HL-60/S4 treated with phorbol 12-myristate 13-acetate at 8.2 ng/mL for 4 days and 3 days (cell line): Measurements from ENCODE around the gene DNAJC17.

ENCODE experiments used
- in situ Hi-C: fragments of 300-500 bp; cut with MboI; formaldehyde crosslinking; loops from 2 replicates; pipeline ENCODE4 v1.15.0; 2022; ENCODE audit warnings: low sequenced_read_pairs

The DNAJC17 gene

DNA sequence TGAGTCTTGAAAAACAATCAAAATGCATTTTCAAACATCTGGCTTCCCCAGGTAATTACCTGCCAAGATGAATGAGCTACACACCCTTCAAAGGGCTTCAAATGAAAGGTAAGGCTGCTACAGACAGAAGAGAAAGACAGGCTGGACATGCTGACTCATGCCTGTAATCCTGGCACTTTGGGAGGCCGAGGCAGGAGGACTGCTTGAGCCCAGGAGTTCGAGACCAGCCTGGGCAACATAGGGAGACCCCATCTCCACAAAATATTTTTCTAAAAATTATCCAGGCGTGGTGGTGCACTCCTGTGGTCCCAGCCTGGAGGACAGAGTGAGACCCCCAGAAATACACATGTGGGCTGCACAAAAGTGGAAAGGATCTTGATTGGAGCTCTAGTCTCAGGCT lies 14.9 kb downstream of the DNAJC17 start:
- in situ Hi-C loops, result no loop called here

DNA sequence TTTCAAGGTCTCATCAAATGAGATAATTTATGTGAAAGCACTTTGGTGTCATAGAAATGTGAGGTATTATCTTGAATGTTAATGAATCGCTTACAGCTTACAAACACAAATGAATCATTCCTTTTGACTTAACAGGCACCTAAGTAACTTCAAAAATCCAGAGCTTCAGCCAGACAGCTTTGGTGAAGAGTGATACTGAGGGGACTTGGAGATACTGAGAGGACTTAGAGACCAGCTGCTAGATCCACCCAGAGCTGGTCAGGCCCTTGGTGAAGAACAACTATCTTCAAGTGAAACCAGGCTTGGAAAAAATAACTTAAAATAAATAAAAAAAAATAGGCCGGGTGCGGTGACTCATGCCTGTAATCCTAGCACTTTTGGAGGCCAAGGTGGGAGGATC lies 16.6 kb downstream of the DNAJC17 start:
- in situ Hi-C loops, result no loop called here

DNA sequence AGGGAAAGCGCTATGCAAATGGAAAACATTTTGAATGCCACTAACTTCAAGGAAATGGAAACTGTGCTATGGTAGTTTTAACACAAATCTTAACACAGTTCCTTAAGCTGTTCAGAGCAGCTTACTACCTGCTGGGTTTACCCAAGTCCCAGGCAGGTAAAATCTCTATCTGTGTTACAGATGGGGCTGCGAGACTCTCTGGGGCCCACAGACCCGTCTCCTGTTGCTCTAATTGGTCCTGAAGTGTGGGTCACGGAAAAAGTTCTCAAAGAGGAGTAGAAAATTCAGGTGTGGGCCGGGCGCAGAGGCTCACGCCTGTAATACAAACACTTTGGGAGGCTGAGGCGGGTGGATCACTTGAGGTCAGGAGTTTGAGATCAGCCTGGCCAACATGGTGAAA lies 17.3 kb downstream of the DNAJC17 start:
- in situ Hi-C loops, result no loop called here

DNA sequence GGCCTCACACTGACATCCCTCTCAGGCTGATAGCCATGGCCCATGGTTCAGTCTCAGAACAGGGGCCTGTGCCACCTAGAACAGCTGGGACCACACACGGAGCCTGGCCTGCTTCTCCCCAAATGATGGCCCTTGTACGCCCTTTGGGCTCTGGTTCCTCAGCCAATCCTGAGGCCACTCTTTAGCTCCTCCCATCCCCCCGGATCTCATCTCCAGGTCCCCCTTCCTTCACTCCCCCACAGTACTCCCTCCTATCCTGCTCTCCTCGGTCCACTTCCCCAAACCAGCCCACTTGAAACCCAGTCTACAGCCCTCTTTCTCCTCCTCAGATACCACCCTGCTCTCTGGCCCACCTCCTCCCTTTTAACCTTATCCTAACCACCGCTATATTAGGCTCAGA lies 18.2 kb downstream of the DNAJC17 start:
- in situ Hi-C loops, result no loop called here

DNA sequence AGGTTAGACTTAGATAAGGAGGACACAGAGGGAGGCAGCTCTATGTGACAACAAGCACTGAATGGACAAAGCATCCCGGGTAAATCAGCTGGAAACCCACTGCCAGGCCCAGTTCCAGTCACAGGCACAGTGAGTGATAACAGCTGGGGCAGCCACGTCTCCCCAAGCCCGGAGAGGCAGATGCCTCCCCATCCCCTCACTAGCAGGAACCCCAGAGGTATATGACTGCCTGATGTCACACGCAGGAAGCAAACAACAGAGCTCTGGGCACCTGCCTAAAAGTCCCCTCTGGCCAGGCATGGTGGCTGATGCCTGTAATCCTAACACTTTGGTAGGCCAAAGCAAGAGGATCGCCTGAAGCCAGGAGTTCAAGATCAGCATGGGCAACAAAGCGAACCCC lies 19.3 kb downstream of the DNAJC17 start:
- in situ Hi-C loops, result no loop called here

DNA sequence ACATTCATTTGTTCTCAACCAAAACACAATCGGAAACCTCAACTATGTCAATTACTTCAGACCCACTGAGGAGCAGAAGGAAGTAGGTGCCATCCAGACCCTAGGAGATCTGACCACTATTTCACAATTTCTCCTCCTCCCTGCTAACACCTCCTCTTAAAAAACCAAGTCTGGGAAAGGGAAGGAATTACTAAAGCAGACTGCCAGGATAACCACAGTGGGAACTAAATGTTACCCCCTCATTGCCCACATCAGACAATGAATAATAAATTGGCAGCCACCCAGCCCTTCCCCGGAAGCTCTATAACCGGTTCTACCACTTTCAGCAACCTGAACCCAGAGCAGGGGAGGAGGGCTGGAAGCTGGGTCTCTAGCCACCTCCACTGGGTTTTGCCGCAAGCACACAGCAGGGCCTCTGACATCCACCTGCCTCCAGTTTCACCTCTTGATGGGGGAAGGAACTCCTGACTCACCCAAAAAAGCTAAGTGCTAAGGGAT lies 19.9 kb downstream of the DNAJC17 start:
- in situ Hi-C loops, result no loop called here

DNA sequence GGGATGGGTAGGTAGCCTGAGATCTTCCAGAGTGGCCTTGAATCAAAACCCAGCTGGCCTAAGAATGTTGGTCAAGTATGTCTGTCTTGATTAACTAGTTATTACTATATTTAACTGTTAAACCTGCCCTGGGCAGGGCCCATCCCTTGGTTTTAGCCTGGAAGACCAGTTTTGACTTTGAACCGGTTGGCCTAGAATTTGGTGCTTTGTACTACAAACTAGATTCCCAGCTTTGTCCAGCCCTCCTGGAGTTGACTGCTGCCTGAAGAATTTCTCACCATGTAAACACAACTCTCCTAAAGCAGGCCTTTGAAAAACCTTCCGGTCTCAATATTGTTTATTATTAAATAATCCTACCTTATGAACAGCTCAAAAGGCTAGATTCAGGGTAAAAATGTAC lies 21.5 kb downstream of the DNAJC17 start:
- in situ Hi-C loops, result no loop called here

DNA sequence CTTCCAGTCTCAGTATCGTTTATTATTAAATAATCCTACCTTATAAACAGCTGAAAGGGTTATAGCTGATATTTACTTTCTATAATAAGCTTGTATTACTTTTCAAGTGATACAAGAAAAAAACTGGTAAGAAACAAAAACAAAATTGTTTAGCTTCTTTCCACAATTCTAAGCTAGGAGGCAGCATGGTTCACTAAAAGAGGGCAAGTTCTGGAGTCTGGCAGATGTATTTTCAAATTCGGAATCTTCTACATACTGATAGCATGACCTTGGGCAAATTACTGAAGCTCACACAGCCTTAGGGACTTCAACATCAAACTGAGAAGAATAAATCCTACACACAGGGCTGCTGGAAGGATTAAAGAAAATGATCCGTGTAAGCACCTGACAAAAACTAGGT lies 22.1 kb downstream of the DNAJC17 start:
- in situ Hi-C loops, result no loop called here

DNA sequence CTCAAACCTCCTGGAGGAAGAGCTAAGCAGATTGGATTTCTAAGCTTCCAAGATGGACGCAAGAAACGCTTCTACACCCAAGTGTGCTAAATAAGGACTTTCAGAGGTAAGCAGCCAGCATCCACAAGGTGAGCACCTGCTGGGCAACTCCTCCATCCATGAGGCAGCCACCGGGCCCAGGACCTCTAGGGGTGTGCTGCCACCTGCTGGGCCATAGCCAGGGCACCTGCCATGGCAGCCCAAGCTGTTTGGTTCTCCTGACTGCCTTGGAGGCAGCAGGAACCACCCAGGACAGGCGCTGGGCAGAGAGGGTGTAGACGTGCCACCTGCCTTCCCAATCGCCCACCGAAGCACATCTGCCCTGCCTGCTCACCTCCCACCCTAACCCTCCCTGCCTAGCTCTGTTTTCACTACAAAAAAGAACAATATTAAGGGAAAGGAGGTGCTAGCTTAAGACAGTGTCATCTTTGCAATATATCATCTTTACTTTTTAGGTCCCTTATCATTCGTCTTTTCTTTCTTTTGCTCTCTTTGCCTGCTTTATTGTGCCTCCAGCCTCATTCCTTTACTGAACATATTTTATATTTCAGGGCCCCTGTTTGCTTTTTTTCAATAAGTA lies 24.6 kb downstream of the DNAJC17 start:
- in situ Hi-C loops, result no loop called here

DNA sequence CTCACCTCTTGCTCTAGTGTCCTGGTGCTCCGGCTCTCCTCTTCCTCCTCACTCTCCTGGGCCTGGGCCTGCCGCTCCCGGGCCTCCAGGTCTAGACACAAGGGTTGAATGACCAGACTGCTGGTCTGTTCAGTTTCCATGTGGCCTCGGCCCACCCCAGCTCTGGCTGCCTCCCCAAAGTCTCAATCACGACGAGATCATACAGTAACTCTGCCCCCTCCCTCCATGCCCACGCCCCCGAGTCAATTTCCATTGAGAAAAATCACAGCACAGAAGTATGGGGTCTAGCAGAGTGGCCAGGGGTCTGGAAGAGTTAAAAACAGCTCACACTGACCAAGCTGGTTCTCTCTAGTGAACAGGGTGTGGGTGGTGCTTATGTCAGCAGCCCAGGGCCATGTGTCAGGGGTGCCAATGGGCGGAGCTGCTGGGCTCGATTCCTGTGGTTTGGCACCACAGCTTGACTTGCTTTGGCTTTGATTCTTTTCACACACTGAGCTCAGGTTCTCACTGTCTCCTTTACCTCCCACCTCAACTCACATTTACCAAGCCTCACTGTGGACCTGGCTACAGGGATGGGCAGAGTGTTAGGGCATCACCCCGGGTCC lies 30.6 kb downstream of the DNAJC17 start:
- in situ Hi-C loops, result no loop called here

DNA sequence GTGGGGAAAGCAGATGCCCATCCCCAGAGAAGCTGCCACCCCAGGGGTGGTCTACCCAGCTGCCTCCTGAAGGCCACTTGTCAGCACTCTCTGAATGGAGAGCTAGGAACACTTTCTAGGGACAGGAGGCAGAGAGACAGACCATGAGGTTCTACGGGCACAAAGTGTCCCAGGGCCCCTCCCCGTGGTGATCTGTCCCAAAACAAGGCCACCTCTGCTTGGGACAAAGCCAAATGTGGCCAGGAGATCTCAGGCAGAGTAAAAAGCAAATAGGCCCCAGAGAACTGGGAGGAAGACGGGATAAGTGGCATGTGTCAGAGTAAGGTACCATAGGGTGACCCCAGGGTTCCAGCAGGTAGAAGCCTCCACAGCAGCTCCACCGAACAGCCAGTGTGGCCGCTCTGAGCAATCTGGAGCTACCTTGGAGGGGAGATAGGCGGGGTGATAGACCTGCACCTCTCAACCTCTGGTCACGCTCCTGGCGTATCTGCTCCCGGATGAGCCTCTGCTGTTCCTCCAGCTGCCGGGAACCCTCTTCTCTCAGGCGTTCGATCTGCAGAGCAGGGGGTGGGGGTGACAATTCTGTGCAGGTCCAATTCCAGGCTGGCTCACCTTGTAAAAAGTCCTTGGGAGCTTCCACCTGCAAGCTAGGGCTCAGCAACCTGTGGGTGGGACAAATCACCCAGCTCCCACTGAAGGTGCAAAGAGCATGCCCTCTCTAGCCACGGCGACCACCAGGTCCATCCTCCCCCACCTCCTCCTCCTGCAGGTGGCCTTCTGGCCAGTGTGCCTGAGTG lies 31.3 kb downstream of the DNAJC17 start:
- in situ Hi-C loops, result no loop called here

DNA sequence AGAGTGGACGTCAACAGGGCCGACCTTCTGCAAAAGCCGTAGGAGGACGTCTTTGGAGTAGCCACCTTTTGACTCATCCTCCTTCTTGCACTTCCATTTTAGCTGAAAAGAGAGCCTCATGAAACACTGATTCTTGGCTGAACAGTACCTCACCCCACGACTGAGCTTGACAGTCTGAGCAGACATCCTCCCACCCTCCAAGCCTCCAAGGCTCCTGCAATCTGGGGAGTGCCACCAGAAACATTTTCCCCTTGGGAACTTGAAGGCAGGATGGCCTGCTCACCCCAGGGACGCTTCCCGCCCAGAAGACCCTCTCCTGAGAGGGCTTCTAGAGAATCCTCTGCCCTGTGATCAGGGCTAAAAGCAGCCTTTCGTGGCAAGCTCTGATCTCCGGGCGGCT lies 32.3 kb downstream of the DNAJC17 start:
- in situ Hi-C loops, result no loop called here

DNA sequence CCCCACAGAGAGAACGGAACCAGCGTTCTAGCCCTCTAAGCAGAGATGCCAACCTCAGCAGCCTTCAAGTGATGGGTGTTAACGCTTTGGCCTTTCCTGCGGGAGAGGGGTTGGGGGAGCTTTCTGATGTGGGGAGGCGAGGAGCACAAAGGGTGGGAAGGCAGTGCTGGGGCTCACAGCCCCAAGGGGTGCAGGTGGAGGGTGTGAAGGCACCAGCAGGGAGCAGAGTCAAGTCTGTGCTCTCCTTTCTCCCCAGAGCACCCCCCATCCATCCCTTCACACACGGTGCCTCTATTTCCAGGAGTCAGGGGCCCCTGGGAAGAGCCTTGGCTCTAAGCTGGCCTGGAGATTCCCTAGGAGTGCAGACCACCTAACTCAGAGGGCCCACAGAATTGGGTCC lies 33.4 kb downstream of the DNAJC17 start:
- in situ Hi-C loops, result no loop called here

DNA sequence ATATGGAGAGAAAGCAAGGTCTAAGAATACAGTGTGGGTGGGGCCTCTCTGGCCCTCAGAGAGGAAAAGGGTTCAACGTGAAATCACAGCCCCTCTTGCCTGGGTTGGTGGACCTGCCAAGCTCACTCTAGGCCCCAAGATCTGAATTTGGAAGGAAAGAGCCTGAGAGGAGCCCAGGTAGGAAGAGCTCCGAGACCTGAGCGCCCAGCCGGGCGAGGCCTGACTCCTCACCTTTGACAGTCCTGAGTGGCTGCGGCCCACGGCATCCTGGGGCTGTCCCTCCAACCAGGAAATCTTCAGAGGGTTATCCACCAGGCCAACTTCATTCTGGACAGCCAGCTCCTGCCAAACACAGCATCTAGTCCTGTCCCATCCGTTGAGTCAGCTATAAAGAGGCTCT lies 33.8 kb downstream of the DNAJC17 start:
- in situ Hi-C loops, result no loop called here

DNA sequence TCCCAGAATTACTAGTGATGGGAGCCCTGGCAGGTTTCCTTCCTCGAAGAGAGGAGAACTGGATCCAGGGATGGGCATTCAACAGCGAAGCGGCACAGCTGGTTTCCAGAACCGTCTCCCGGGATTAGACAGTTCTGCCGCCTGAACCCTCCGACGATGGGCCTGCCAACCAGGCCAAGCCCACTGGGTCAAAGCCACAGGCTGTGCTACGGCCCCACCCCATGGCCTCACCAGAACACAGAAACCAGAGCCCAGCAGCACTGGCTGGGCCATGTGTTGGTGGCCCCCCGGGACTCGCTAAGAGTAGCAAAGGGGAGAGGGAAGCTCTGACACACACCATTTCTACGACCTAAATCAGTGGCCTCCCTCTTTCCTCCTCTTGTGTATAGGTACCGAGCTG lies 35.3 kb downstream of the DNAJC17 start:
- in situ Hi-C loops, result no loop called here

DNA sequence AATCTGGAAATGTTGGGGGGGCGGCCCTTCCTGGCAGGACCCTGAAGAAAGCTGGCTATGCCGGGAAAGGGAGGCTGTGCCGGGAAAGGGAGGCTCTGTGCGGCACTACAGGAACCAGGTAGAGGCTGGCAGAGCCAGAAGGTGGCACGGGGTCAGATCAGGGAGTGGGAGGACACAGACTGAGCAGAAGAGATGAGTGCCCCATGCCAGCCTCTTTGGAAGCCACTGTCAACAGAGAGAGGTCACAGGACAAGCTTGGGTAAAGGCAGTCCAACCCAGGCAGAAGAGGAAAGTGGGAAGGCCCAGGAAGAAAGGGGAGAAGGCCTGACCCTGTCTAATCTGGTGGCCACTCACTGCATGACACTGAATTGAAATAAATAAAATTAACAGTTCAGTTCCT lies 36.0 kb downstream of the DNAJC17 start:
- in situ Hi-C loops, result no loop called here

DNA sequence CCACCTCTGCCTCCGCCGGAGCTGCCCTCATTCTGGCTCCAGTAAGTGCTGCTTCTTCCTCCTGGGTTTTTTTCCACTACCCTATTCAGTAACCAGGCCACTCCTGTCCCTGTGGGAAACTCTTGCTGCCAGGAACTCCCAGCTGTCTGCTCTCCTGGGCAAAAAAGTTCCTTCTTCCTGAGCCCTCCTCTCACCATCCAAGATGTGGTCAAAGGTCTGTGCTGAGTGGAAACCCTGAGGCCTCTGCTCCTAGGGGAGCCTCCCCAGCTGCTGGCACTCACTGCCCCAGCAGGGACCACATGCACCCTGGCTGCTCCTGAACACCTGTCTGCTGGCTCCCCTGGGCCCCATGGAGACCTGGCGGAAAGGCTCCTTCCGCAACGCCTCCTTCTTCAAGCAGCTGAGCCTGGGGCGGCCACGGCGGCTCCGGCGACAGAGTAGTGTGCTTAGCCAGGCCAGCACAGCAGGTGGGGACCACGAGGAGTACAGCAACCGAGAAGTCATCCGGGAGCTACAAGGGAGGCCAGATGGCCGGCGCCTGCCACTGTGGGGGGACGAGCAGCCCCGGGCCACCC lies 37.0 kb downstream of the DNAJC17 start:
- in situ Hi-C loops, result no loop called here

DNA sequence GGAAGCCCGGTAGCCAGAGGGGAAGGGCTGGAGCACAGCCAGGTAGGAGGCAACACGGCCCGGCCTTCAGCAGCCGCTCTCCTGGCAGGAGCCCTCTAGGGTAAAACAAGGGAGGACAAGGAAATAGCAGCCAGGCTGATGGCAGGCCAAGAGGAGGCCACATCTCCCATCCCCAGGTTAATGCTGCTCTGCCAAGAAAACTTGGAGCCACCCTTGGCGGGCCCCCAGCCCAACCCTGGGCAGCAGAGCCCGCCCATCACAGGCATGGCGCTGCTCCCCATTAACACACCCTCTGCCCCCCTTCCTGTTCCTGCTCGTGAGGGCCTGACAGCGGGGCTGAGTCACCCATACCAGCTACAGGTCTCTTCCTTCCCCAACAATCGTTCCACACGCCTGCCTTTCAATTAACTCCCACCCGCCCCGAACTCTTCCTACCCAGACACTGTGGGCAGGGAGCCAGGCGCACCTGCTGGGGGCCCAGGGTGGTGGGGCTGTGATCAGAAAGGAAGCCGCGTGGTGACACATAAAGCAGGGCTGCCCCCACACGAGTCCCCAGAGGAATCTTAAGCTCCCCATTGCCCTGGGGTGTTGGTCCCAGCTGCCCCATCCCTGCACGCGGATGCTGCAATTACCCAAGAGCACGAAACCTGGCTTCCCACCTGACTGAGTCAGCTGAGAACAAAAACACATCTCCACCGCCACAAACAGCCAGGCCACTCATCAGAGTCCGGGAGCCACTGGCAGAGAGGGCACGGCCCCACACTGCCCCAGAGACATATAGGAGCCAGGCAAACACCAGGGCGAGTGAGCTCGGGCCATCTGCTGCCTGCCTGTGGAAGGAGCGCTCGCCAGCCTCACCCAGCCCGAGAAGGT lies 37.8 kb downstream of the DNAJC17 start, which contains the start of gene C15orf62:
Gene C15orf62 (plus strand): TSS at position 707 of the 873 bp plus-strand sequence. CDS start 516 bp downstream, outside the sequence.
- in situ Hi-C loops, result no loop called here

DNA sequence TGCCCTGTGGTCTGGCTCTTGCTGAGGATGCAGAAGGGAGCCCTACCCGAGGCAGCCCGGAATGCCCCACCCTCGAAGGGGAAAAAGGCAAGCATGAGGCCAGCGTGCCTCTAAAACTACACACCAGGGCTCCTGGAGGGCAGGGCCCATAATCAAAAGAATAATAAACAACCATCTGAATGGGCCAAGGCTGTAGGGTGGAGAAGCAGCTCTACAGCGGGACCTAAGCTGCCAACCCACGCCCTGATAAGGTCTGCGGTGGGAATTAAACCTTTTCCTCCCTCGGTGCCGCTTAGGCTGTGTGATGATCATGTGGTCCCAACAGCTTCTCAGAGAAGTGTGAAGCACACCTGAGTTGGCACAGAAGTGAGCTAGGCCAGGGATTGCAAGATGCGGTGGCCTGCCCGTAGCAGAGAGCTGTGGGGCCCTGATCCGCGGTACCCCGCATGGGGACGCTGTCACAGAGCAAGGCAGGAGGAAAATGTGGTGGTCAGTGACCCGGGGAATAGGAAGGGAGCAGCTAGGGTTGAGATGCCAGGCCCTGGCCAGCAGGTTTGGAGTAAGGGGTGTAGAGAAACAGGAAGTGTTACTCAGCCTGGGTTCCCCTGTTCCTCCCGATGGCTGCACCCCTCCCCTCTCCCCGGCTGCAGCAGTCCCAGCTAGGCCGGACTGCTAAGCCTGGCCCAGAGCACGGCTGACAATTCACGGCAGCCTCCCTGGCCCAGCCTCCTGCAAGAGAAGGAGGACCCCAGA lies 38.6 kb downstream of the DNAJC17 start:
- in situ Hi-C loops, result no loop called here
